IMR-90 (cell line): ENCODE measurements around the gene ITPR2. TPM values are rescaled to one million over a fixed set of nuclear protein-coding genes. Genes with fewer than 3 reads are reported as not detected.

ENCODE experiments used
- ATAC-seq: fragments of 200-7000 bp; cut with Tn5 transposase; 2 replicates; pipeline ENCODE4 v1.9.1; 2020; ENCODE audit warnings: low read depth, mild to moderate bottlenecking, moderate library complexity
- BruUV-seq: library from RNA; stranded (reverse); fragments of 400-500 nt; replicated peaks from 2 replicates; lab custom pipeline; 2021; lab: Mats Ljungman, UMichigan
- CTCF ChIA-PET: fragments of 300-600 bp; formaldehyde crosslinking; extraction: SDS; loops from one replicate; lab custom pipeline; 2021; ENCODE audit warnings: antibody characterized with exemption; lab: Yijun Ruan, JAX
- POLR2A ChIA-PET: fragments of 300-600 bp; sonication (Branson Sonifier 250); formaldehyde crosslinking; loops from one replicate; lab custom pipeline; 2022; ENCODE audit warnings: antibody characterized with exemption; ENCODE audit not compliant: unreplicated experiment; lab: Charles Lee
- DNase-seq: peaks from one replicate; pipeline ENCODE4 v3.0.0; 2013
- H2AFZ ChIP-seq: replicated peaks from 2 replicates; pipeline ENCODE3; 2013; ENCODE audit warnings: low read length, mild to moderate bottlenecking; ENCODE audit not compliant: poor library complexity
- H2AK5ac ChIP-seq: 2 replicates; pipeline ENCODE4 v1.6.1; 2013; ENCODE audit warnings: low read depth, low read length, inconsistent platforms
- H2AK9ac ChIP-seq: replicated peaks from 2 replicates; pipeline ENCODE3; 2013; ENCODE audit warnings: mild to moderate bottlenecking, low read depth, low read length, moderate library complexity; ENCODE audit not compliant: poor library complexity
- H2BK120ac ChIP-seq: 2 replicates; pipeline ENCODE4 v1.6.1; 2013; ENCODE audit warnings: low read depth, low read length, inconsistent platforms
- H2BK15ac ChIP-seq: 3 replicates; pipeline ENCODE4 v1.6.1; 2013; ENCODE audit warnings: low read depth, low read length, inconsistent platforms
- H2BK20ac ChIP-seq: 2 replicates; pipeline ENCODE4 v1.6.1; 2013; ENCODE audit warnings: low read depth, mild to moderate bottlenecking, inconsistent platforms, low read length, moderate library complexity
- H2BK5ac ChIP-seq: 2 replicates; pipeline ENCODE4 v1.6.1; 2013; ENCODE audit warnings: mild to moderate bottlenecking, low read depth, low read length, inconsistent platforms; ENCODE audit not compliant: poor library complexity, severe bottlenecking
- H3K14ac ChIP-seq: replicated peaks from 2 replicates; pipeline ENCODE4 v1.6.1; 2013; ENCODE audit warnings: low read depth, low read length, inconsistent platforms
- H3K18ac ChIP-seq: 2 replicates; pipeline ENCODE4 v1.6.1; 2013; ENCODE audit warnings: low read depth, low read length, control low read depth
- H3K23ac ChIP-seq: 2 replicates; pipeline ENCODE4 v1.6.1; 2013; ENCODE audit warnings: low read depth, low read length, inconsistent platforms
- H3K27ac ChIP-seq: 2 replicates; pipeline ENCODE4 v1.5.1; 2013; ENCODE audit warnings: mild to moderate bottlenecking, control low read depth, low read length; ENCODE audit not compliant: insufficient read depth
- H3K27me3 ChIP-seq: 2 replicates; pipeline ENCODE4 v1.6.1; 2013; ENCODE audit warnings: low read length; ENCODE audit not compliant: control insufficient read depth, insufficient read depth
- H3K36me3 ChIP-seq: 2 replicates; pipeline ENCODE4 v1.6.1; 2013; ENCODE audit warnings: low read length, mixed read lengths; ENCODE audit not compliant: control insufficient read depth, insufficient read depth
- H3K4ac ChIP-seq: 2 replicates; pipeline ENCODE4 v1.6.1; 2013; ENCODE audit warnings: low read depth, low read length, inconsistent platforms
- H3K4me1 ChIP-seq: 2 replicates; pipeline ENCODE4 v1.6.1; 2013; ENCODE audit warnings: low read length, mixed read lengths; ENCODE audit not compliant: control insufficient read depth, insufficient read depth
- H3K4me2 ChIP-seq: 2 replicates; pipeline ENCODE4 v1.6.1; 2013; ENCODE audit warnings: low read depth, mild to moderate bottlenecking, control low read depth, low read length, moderate library complexity
- H3K4me3 ChIP-seq: 2 replicates; pipeline ENCODE4 v1.5.1; 2013; ENCODE audit warnings: low read depth, mild to moderate bottlenecking, control low read depth, low read length, moderate library complexity; ENCODE audit not compliant: insufficient read depth
- H3K56ac ChIP-seq: 2 replicates; pipeline ENCODE4 v1.6.1; 2013; ENCODE audit warnings: low read length, inconsistent platforms; ENCODE audit not compliant: insufficient read depth; ENCODE audit errors: extremely low read depth
- H3K79me1 ChIP-seq, 2 experiments: 2 replicates each; pipeline ENCODE4 v1.6.1; 2013; ENCODE audit warnings: low read length in 2 of 2, inconsistent platforms in 1 of 2, low read depth in 1 of 2
- H3K9ac ChIP-seq: 2 replicates; pipeline ENCODE4 v1.6.1; 2013; ENCODE audit warnings: low read depth, low read length, control low read depth
- H3K9me1 ChIP-seq: 2 replicates; pipeline ENCODE4 v1.6.1; 2013; ENCODE audit warnings: low read length, inconsistent platforms; ENCODE audit not compliant: insufficient read depth
- H3K9me3 ChIP-seq: 2 replicates; pipeline ENCODE4 v1.6.1; 2013; ENCODE audit warnings: low read length; ENCODE audit not compliant: control insufficient read depth, insufficient read depth
- H4K20me1 ChIP-seq: 2 replicates; pipeline ENCODE4 v1.6.1; 2013; ENCODE audit warnings: low read length, inconsistent platforms; ENCODE audit not compliant: insufficient read depth
- H4K5ac ChIP-seq: 2 replicates; pipeline ENCODE4 v1.6.1; 2013; ENCODE audit warnings: mild to moderate bottlenecking, low read depth, low read length, control low read depth
- H4K8ac ChIP-seq, 2 experiments: 2 replicates each; pipeline ENCODE4 v1.6.1; 2013; ENCODE audit warnings: low read depth in 2 of 2, low read length in 2 of 2, control low read depth in 1 of 2, inconsistent platforms in 1 of 2
- H4K91ac ChIP-seq: 2 replicates; pipeline ENCODE4 v1.6.1; 2013; ENCODE audit warnings: low read depth, low read length, inconsistent platforms; ENCODE audit not compliant: insufficient read depth
- BHLHE40 ChIP-seq: fragments of 150-350 bp; IDR thresholded peaks from 2 replicates; pipeline ENCODE4 v1.6.1; 2016; ENCODE audit warnings: mild to moderate bottlenecking, low read depth, low read length
- CEBPB ChIP-seq: IDR thresholded peaks from 2 replicates; pipeline ENCODE4 v1.6.1; 2012; ENCODE audit warnings: low read depth, low read length, improper control_type of control experiment
- CHD1 ChIP-seq: IDR thresholded peaks from 2 replicates; pipeline ENCODE4 v1.6.1; 2012; ENCODE audit warnings: low read depth, low read length, improper control_type of control experiment
- FOS ChIP-seq: fragments of 150-350 bp; IDR thresholded peaks from 2 replicates; pipeline ENCODE4 v1.6.1; 2016; ENCODE audit warnings: low read depth, low read length
- MAFK ChIP-seq: IDR thresholded peaks from 2 replicates; pipeline ENCODE4 v1.6.1; 2012; ENCODE audit warnings: low read depth, low read length, improper control_type of control experiment
- MAZ ChIP-seq: IDR thresholded peaks from 2 replicates; pipeline ENCODE4 v1.6.1; 2012; ENCODE audit warnings: low read depth, mild to moderate bottlenecking, low read length, improper control_type of control experiment, moderate library complexity, borderline replicate concordance
- MXI1 ChIP-seq: IDR thresholded peaks from 2 replicates; pipeline ENCODE4 v1.6.1; 2012; ENCODE audit warnings: low read depth, mild to moderate bottlenecking, low read length, moderate library complexity, borderline replicate concordance
- NFE2L2 ChIP-seq: fragments of 150-350 bp; IDR thresholded peaks from 2 replicates; pipeline ENCODE4 v1.6.1; 2016; ENCODE audit warnings: low read depth, mild to moderate bottlenecking, low read length
- POLR2A ChIP-seq: IDR thresholded peaks from 2 replicates; pipeline ENCODE4 v1.6.1; 2012; ENCODE audit warnings: mild to moderate bottlenecking, low read depth, low read length
- RAD21 ChIP-seq: IDR thresholded peaks from 2 replicates; pipeline ENCODE4 v1.6.1; 2012; ENCODE audit warnings: low read length, improper control_type of control experiment
- RCOR1 ChIP-seq: IDR thresholded peaks from 2 replicates; pipeline ENCODE4 v1.6.1; 2012; ENCODE audit warnings: mild to moderate bottlenecking, low read length, improper control_type of control experiment; ENCODE audit not compliant: insufficient replicate concordance
- RFX5 ChIP-seq: IDR thresholded peaks from 2 replicates; pipeline ENCODE4 v1.8.0; 2012; ENCODE audit warnings: low read depth, mild to moderate bottlenecking, low read length, moderate library complexity
- SMC3 ChIP-seq: fragments of 150-350 bp; IDR thresholded peaks from 2 replicates; pipeline ENCODE4 v1.6.1; 2016; ENCODE audit warnings: low read depth, mild to moderate bottlenecking, antibody characterized with exemption, low read length, moderate library complexity
- WGBS, 2 experiments: methylation state at CpG; one replicate each; pipeline versions ENCODE4 v1.1.5 to v1.1.7; 2013; ENCODE audit warnings: missing lambda C conversion rate in 2 of 2; ENCODE audit not compliant: insufficient read length in 1 of 2; ENCODE audit errors: extremely low coverage in 2 of 2; 5-methylcytosine and 5-hydroxymethylcytosine counted together
- dilution Hi-C: fragments of 300-500 bp; cut with HindIII; formaldehyde crosslinking; loops from one replicate; pipeline ENCODE4 v1.14.3; 2018; ENCODE audit warnings: low sequenced_read_pairs; ENCODE audit not compliant: unreplicated experiment
- in situ Hi-C: fragments of 300-500 bp; cut with MboI; formaldehyde crosslinking; loops from 3 replicates; pipeline ENCODE4 v1.14.3; 2019; ENCODE audit warnings: low sequenced_read_pairs, inconsistent platforms, mixed read lengths
- intact Hi-C: fragments of 100-400 bp; cut with micrococcal nuclease; formaldehyde crosslinking; loops from 2 replicates; pipeline ENCODE4 v1.10.0; 2022
- polyA plus RNA-seq, 3 experiments: library from polyadenylated mRNA; depleted of rRNA; stranded (reverse); fragments of >200 nt; gene quantifications; 2 replicates each; pipeline ENCODE4 v1.2.3, GENCODE V29; 2012; ENCODE audit warnings: low replicate concordance in 1 of 3
- total RNA-seq: library from RNA; depleted of rRNA; stranded (reverse); fragments of >200 nt; gene quantifications from 2 replicates; pipeline ENCODE4 v1.2.3, GENCODE V29; 2012
- TF ChIP-seq, protein P1 (sequence below): fragments of 150-350 bp; IDR thresholded peaks from 2 replicates; pipeline ENCODE4 v1.6.1; 2017; ENCODE audit warnings: mild to moderate bottlenecking, antibody characterized with exemption, low read length, low read depth
- TF ChIP-seq, protein P2 (sequence below): fragments of 150-350 bp; IDR thresholded peaks from 2 replicates; pipeline ENCODE4 v1.6.1; 2016; ENCODE audit warnings: low read depth, mild to moderate bottlenecking, low read length, moderate library complexity, borderline replicate concordance
- TF ChIP-seq, protein P3 (sequence below): conservative IDR thresholded peaks from 2 replicates; pipeline ENCODE4 v1.5.1; 2012; ENCODE audit warnings: mild to moderate bottlenecking, low read depth, low read length, improper control_type of control experiment

The ITPR2 gene
- total and polyA plus RNA-seq, 2 of the 4 experiments (the other 2 are of a cell fraction) = 1.2 to 9.0 TPM

DNA sequence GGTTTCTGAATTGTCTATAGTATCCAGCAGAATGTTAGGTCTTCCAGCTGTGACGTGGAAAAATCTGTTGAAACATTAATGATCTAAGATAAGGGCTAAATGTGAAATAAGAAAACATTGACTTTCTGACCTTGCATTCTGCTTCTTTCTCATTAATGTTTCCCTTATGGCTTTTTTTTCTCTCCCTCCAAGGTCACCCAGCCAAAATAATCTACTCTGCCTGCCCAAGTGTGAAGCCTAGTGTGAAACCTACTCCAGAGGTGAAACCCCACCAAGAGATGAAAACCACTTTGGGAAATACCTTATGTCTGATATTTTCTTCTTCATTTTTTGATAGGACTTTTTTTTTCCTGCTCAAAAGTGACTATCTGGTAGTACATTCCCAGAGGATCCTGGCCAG, 529.6 kb downstream of the ITPR2 start:
- H2BK120ac ChIP-seq = no peak overlapping the region
- dilution Hi-C loops = no loop called here
- no peak overlapping the region for H2AK9ac ChIP-seq
- no peaks in the 10 kb centered on the region; the same call in 1 of the 2 replicates for H3K27me3 ChIP-seq
- H3K9me3 ChIP-seq = peaks cover 3% of the 10 kb centered on the region; the same call in 1 of the 2 replicates
- DNase-seq (no peak), ATAC-seq (no peak)
- H4K5ac ChIP-seq = no peak overlapping the region
- no peaks in the 10 kb centered on the region for H4K20me1 ChIP-seq
- H3K18ac ChIP-seq = no peak overlapping the region
- no peak overlapping the region for H2BK20ac ChIP-seq
- no peak overlapping the region for H2BK5ac ChIP-seq
- no peak overlapping the region for H3K4ac ChIP-seq
- H3K4me2 ChIP-seq = no peak overlapping the region
- no peak overlapping the region for H3K4me3 ChIP-seq
- H3K9me1 ChIP-seq = 0 out of 2 replicates have a peak, but pooled peaks cover 3% of the 10 kb centered on the region
- in situ Hi-C loops = no loop called here
- H4K8ac ChIP-seq = no peak overlapping the region
- ChIA-PET POLR2A (interaction anchor here (0.5 kb wide), 1 partner anchor 147 kb away, joined by 5 read pairs; no protein-coding TSS in a partner anchor), CTCF (no interaction called here)
- H3K14ac ChIP-seq = no peak overlapping the region
- H3K9ac ChIP-seq = no peak overlapping the region
- no peaks in the 10 kb centered on the region for H3K79me1 ChIP-seq
- no peak overlapping the region for H2BK15ac ChIP-seq
- intact Hi-C loops = no loop called here
- H3K4me1 ChIP-seq = no peaks in the 10 kb centered on the region; the same call in 1 of the 2 replicates
- H2AK5ac ChIP-seq = no peak overlapping the region
- no TSS peak for BruUV-seq
- H3K56ac ChIP-seq = no peak overlapping the region
- no peak overlapping the region for H3K23ac ChIP-seq
- no peak overlapping the region for H3K27ac ChIP-seq
- H3K36me3 ChIP-seq = no peaks in the 10 kb centered on the region
- H4K91ac ChIP-seq = no peak overlapping the region
- WGBS, 2 experiments = no CpG with 5 or more reads among the region's 1 CpG
- no peak overlapping the region for H2AFZ ChIP-seq
- no peak for TF ChIP-seq RAD21
- TF ChIP-seq, protein P1, sequence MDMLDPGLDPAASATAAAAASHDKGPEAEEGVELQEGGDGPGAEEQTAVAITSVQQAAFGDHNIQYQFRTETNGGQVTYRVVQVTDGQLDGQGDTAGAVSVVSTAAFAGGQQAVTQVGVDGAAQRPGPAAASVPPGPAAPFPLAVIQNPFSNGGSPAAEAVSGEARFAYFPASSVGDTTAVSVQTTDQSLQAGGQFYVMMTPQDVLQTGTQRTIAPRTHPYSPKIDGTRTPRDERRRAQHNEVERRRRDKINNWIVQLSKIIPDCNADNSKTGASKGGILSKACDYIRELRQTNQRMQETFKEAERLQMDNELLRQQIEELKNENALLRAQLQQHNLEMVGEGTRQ = no peak
- TF ChIP-seq RFX5 = no peak
- no peak for TF ChIP-seq POLR2A
- TF ChIP-seq RCOR1 = no peak
- no peak for TF ChIP-seq MAZ
- TF ChIP-seq BHLHE40 = no peak
- no peak for TF ChIP-seq CHD1
- TF ChIP-seq CEBPB = no peak
- TF ChIP-seq FOS = no peak
- TF ChIP-seq NFE2L2 = no peak
- TF ChIP-seq MXI1 = no peak
- TF ChIP-seq, protein P2, sequence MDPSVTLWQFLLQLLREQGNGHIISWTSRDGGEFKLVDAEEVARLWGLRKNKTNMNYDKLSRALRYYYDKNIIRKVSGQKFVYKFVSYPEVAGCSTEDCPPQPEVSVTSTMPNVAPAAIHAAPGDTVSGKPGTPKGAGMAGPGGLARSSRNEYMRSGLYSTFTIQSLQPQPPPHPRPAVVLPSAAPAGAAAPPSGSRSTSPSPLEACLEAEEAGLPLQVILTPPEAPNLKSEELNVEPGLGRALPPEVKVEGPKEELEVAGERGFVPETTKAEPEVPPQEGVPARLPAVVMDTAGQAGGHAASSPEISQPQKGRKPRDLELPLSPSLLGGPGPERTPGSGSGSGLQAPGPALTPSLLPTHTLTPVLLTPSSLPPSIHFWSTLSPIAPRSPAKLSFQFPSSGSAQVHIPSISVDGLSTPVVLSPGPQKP = no peak
- TF ChIP-seq, protein P3, sequence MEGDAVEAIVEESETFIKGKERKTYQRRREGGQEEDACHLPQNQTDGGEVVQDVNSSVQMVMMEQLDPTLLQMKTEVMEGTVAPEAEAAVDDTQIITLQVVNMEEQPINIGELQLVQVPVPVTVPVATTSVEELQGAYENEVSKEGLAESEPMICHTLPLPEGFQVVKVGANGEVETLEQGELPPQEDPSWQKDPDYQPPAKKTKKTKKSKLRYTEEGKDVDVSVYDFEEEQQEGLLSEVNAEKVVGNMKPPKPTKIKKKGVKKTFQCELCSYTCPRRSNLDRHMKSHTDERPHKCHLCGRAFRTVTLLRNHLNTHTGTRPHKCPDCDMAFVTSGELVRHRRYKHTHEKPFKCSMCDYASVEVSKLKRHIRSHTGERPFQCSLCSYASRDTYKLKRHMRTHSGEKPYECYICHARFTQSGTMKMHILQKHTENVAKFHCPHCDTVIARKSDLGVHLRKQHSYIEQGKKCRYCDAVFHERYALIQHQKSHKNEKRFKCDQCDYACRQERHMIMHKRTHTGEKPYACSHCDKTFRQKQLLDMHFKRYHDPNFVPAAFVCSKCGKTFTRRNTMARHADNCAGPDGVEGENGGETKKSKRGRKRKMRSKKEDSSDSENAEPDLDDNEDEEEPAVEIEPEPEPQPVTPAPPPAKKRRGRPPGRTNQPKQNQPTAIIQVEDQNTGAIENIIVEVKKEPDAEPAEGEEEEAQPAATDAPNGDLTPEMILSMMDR = no peak
- no peak for TF ChIP-seq MAFK
- TF ChIP-seq SMC3 = no peak
